MG63 (cell line): ENCODE measurements around the gene S1PR4. TPM values are rescaled to one million over a fixed set of nuclear protein-coding genes. Genes with fewer than 3 reads are reported as not detected.

ENCODE experiments used
- DNase-seq: peaks from one replicate; pipeline ENCODE4 v3.0.0-alpha.2; 2020
- H3K27me3 ChIP-seq: fragments of 250-450 bp; sonication (Bioruptor Pico); 2 replicates; pipeline ENCODE4 v1.5.1; 2020; ENCODE audit warnings: mild to moderate bottlenecking, moderate library complexity
- H3K36me3 ChIP-seq: fragments of 250-450 bp; sonication (Bioruptor Pico); 2 replicates; pipeline ENCODE4 v1.5.1; 2020; ENCODE audit warnings: mild to moderate bottlenecking, moderate library complexity
- H3K4me3 ChIP-seq: fragments of 250-450 bp; sonication (Bioruptor Pico); 2 replicates; pipeline ENCODE4 v1.5.1; 2020; ENCODE audit warnings: mild to moderate bottlenecking, moderate library complexity
- H3K9me3 ChIP-seq: fragments of 250-450 bp; sonication (Bioruptor Pico); 2 replicates; pipeline ENCODE4 v1.5.1; 2020; ENCODE audit warnings: mild to moderate bottlenecking, moderate library complexity
- total RNA-seq: library from RNA; depleted of rRNA; stranded (reverse); fragments of >200 nt; shearing (Covaris generic); gene quantifications from 2 replicates; pipeline ENCODE4 v1.2.3, GENCODE V29; 2014; ENCODE audit warnings: low replicate concordance; rRNA removed

S1PR4 gene
- total RNA-seq = not detected in 2 replicates

GRCh38 chr19:3178377-3178972 is at the start of gene S1PR4:
TSS of gene S1PR4 (plus strand) at chr19:3178769. CDS start at chr19:3178793, 24 bp downstream.
- no peaks in the 10 kb centered on the region for H3K27me3 ChIP-seq
- H3K36me3 ChIP-seq = no peaks in the 10 kb centered on the region
- no peak for DNase-seq

GRCh38 chr19:3129112-3129511 is 49.5 kb upstream of the S1PR4 start:
- DNase-seq = no peak
- Histone ChIP-seq H3K9me3 (no peaks in the 10 kb centered on the region), H3K4me3 (no peak overlapping the region), H3K36me3 (no peaks in the 10 kb centered on the region), H3K27me3 (no peaks in the 10 kb centered on the region)

More at GRCh38 chr19:3178377-3178972, at the start of gene S1PR4:
- Histone ChIP-seq H3K4me3 (no peak within 1 kb of the TSS), H3K9me3 (no peaks in the 10 kb centered on the region)

GRCh38 chr19:3131168-3131567 is 47.4 kb upstream of the S1PR4 start:
- H3K36me3 ChIP-seq = no peaks in the 10 kb centered on the region
- no peaks in the 10 kb centered on the region for H3K27me3 ChIP-seq
- DNase-seq = no peak
- H3K4me3 ChIP-seq = no peak overlapping the region
- H3K9me3 ChIP-seq = no peaks in the 10 kb centered on the region

GRCh38 chr19:3132971-3133792 is 45.4 kb upstream of the S1PR4 start:
- no peak for DNase-seq
- H3K4me3 ChIP-seq = no peak overlapping the region
- H3K27me3 ChIP-seq = no peaks in the 10 kb centered on the region
- no peaks in the 10 kb centered on the region for H3K9me3 ChIP-seq
- no peaks in the 10 kb centered on the region for H3K36me3 ChIP-seq

GRCh38 chr19:3133793-3134116 is 44.8 kb upstream of the S1PR4 start:
- Histone ChIP-seq H3K4me3 (no peak overlapping the region), H3K27me3 (no peaks in the 10 kb centered on the region), H3K9me3 (no peaks in the 10 kb centered on the region), H3K36me3 (no peaks in the 10 kb centered on the region)
- DNase-seq = no peak

- no peak for DNase-seq
- Histone ChIP-seq H3K27me3 (no peaks in the 10 kb centered on the region), H3K9me3 (no peaks in the 10 kb centered on the region), H3K4me3 (no peak within 1 kb of the TSS), H3K36me3 (no peaks in the 10 kb centered on the region)
Observed at GRCh38 chr19:3135961-3136683, 42.4 kb upstream of the S1PR4 start, which contains the start of gene GNA15. TSS of gene GNA15 (plus strand) at chr19:3136033. CDS start at chr19:3136451, 418 bp downstream.

GRCh38 chr19:3136684-3137055 is 41.9 kb upstream of the S1PR4 start:
- Histone ChIP-seq H3K36me3 (no peaks in the 10 kb centered on the region), H3K4me3 (no peak overlapping the region), H3K9me3 (no peaks in the 10 kb centered on the region), H3K27me3 (no peaks in the 10 kb centered on the region)
- DNase-seq = no peak

- Histone ChIP-seq H3K27me3 (no peaks in the 10 kb centered on the region), H3K9me3 (no peaks in the 10 kb centered on the region), H3K4me3 (no peak overlapping the region), H3K36me3 (no peaks in the 10 kb centered on the region)
- DNase-seq = no peak
Observed at GRCh38 chr19:3137119-3137518, 41.5 kb upstream of the S1PR4 start.

GRCh38 chr19:3138268-3138667 is 40.3 kb upstream of the S1PR4 start:
- Histone ChIP-seq H3K36me3 (no peaks in the 10 kb centered on the region), H3K27me3 (no peaks in the 10 kb centered on the region), H3K4me3 (no peak overlapping the region), H3K9me3 (no peaks in the 10 kb centered on the region)
- no peak for DNase-seq

GRCh38 chr19:3140667-3141038 is 37.9 kb upstream of the S1PR4 start:
- no peak overlapping the region for H3K4me3 ChIP-seq
- DNase-seq = no peak
- H3K36me3 ChIP-seq = no peaks in the 10 kb centered on the region
- H3K27me3 ChIP-seq = no peaks in the 10 kb centered on the region
- no peaks in the 10 kb centered on the region for H3K9me3 ChIP-seq

- H3K27me3 ChIP-seq = no peaks in the 10 kb centered on the region
- DNase-seq = peak; percentile 87
- no peaks in the 10 kb centered on the region for H3K9me3 ChIP-seq
- H3K36me3 ChIP-seq = no peaks in the 10 kb centered on the region
- H3K4me3 ChIP-seq = no peak overlapping the region
Observed at GRCh38 chr19:3142292-3142670, 36.3 kb upstream of the S1PR4 start.

- Histone ChIP-seq H3K36me3 (no peaks in the 10 kb centered on the region), H3K9me3 (no peaks in the 10 kb centered on the region), H3K4me3 (no peak overlapping the region), H3K27me3 (no peaks in the 10 kb centered on the region)
- DNase-seq = no peak
Observed at GRCh38 chr19:3142781-3143337, 35.7 kb upstream of the S1PR4 start.

GRCh38 chr19:3145909-3146676 is 32.5 kb upstream of the S1PR4 start:
- DNase-seq = no peak
- Histone ChIP-seq H3K4me3 (no peak overlapping the region), H3K36me3 (no peaks in the 10 kb centered on the region), H3K27me3 (no peaks in the 10 kb centered on the region), H3K9me3 (no peaks in the 10 kb centered on the region)

- Histone ChIP-seq H3K9me3 (no peaks in the 10 kb centered on the region), H3K27me3 (no peaks in the 10 kb centered on the region), H3K4me3 (no peak overlapping the region), H3K36me3 (no peaks in the 10 kb centered on the region)
- no peak for DNase-seq
Observed at GRCh38 chr19:3146677-3147100, 31.9 kb upstream of the S1PR4 start.

GRCh38 chr19:3148503-3148902 is 30.1 kb upstream of the S1PR4 start:
- Histone ChIP-seq H3K9me3 (no peaks in the 10 kb centered on the region), H3K4me3 (no peak overlapping the region), H3K36me3 (no peaks in the 10 kb centered on the region), H3K27me3 (no peaks in the 10 kb centered on the region)
- DNase-seq = no peak

- Histone ChIP-seq H3K4me3 (no peak overlapping the region), H3K9me3 (no peaks in the 10 kb centered on the region), H3K27me3 (no peaks in the 10 kb centered on the region), H3K36me3 (no peaks in the 10 kb centered on the region)
- DNase-seq = no peak
Observed at GRCh38 chr19:3149089-3149488, 29.5 kb upstream of the S1PR4 start.
